H9 (cell line): ENCODE measurements around the gene XIRP1. TPM values are rescaled to one million over a fixed set of nuclear protein-coding genes. Genes with fewer than 3 reads are reported as not detected.

Experiments
- DNase-seq: peaks from one replicate; pipeline ENCODE4 v3.0.0-alpha.2; 2017
- H2AFZ ChIP-seq: one replicate; pipeline ENCODE4 v1.6.1; 2013; ENCODE audit warnings: mild to moderate bottlenecking, low read length, control low read depth, moderate library complexity
- H2AK5ac ChIP-seq: 2 replicates; pipeline ENCODE4 v1.6.1; 2013; ENCODE audit warnings: low read length, control low read depth, mixed read lengths; ENCODE audit not compliant: insufficient read length
- H2BK120ac ChIP-seq: one replicate; pipeline ENCODE4 v1.6.1; 2013; ENCODE audit warnings: low read depth, mild to moderate bottlenecking, low read length, control low read depth, inconsistent platforms; ENCODE audit not compliant: poor library complexity, severe bottlenecking
- H2BK12ac ChIP-seq: 2 replicates; pipeline ENCODE4 v1.6.1; 2013; ENCODE audit warnings: low read length, control low read depth, mixed read lengths, low read depth; ENCODE audit not compliant: insufficient read length
- H2BK15ac ChIP-seq: 2 replicates; pipeline ENCODE4 v1.6.1; 2013; ENCODE audit warnings: low read depth, low read length, control low read depth
- H2BK20ac ChIP-seq: one replicate; pipeline ENCODE4 v1.6.1; 2013; ENCODE audit warnings: low read depth, mild to moderate bottlenecking, low read length, control low read depth, inconsistent platforms; ENCODE audit not compliant: poor library complexity, severe bottlenecking
- H2BK5ac ChIP-seq: 2 replicates; pipeline ENCODE4 v1.6.1; 2013; ENCODE audit warnings: low read length, control low read depth, mixed read lengths; ENCODE audit not compliant: insufficient read length
- H3K14ac ChIP-seq: 2 replicates; pipeline ENCODE4 v1.6.1; 2013; ENCODE audit warnings: low read length, control low read depth; ENCODE audit not compliant: insufficient read depth
- H3K18ac ChIP-seq: 2 replicates; pipeline ENCODE4 v1.6.1; 2013; ENCODE audit warnings: low read depth, mild to moderate bottlenecking, mixed read lengths, low read length, control low read depth; ENCODE audit not compliant: insufficient read length
- H3K23ac ChIP-seq: 2 replicates; pipeline ENCODE4 v1.6.1; 2013; ENCODE audit warnings: low read length, control low read depth, mixed read lengths, low read depth; ENCODE audit not compliant: insufficient read length
- H3K23me2 ChIP-seq: 2 replicates; pipeline ENCODE4 v1.6.1; 2013; ENCODE audit warnings: low read depth, mild to moderate bottlenecking, mixed read lengths, low read length, control low read depth; ENCODE audit not compliant: insufficient read length, poor library complexity, severe bottlenecking
- H3K27ac ChIP-seq: 2 replicates; pipeline ENCODE4 v1.5.1; 2013; ENCODE audit warnings: low read length, control low read depth, mixed read lengths, low read depth; ENCODE audit not compliant: insufficient read length
- H3K27me3 ChIP-seq: 2 replicates; pipeline ENCODE4 v1.6.1; 2013; ENCODE audit warnings: low read length, control low read depth, inconsistent platforms; ENCODE audit not compliant: insufficient read depth
- H3K4ac ChIP-seq: 2 replicates; pipeline ENCODE4 v1.6.1; 2013; ENCODE audit warnings: low read depth, mild to moderate bottlenecking, control low read depth, inconsistent platforms, low read length, moderate library complexity
- H3K4me1 ChIP-seq: 2 replicates; pipeline ENCODE4 v1.6.1; 2013; ENCODE audit warnings: low read length, control low read depth, inconsistent platforms; ENCODE audit not compliant: insufficient read depth
- H3K4me2 ChIP-seq: 2 replicates; pipeline ENCODE4 v1.6.1; 2013; ENCODE audit warnings: low read length, control low read depth, mixed read lengths; ENCODE audit not compliant: insufficient read length, insufficient read depth
- H3K56ac ChIP-seq: 2 replicates; pipeline ENCODE4 v1.6.1; 2013; ENCODE audit warnings: low read depth, mild to moderate bottlenecking, mixed read lengths, low read length, control low read depth; ENCODE audit not compliant: insufficient read length
- H3K79me1 ChIP-seq: 2 replicates; pipeline ENCODE4 v1.6.1; 2013; ENCODE audit warnings: low read depth, mild to moderate bottlenecking, moderate library complexity, low read length, control low read depth, inconsistent platforms; ENCODE audit not compliant: insufficient read depth, poor library complexity, severe bottlenecking
- H3K79me2 ChIP-seq: 2 replicates; pipeline ENCODE4 v1.6.1; 2013; ENCODE audit warnings: low read length, control low read depth, inconsistent platforms; ENCODE audit not compliant: insufficient read depth
- H3K9ac ChIP-seq: 2 replicates; pipeline ENCODE4 v1.6.1; 2013; ENCODE audit warnings: low read length, control low read depth, mixed read lengths; ENCODE audit not compliant: insufficient read length; ENCODE audit errors: extremely low read depth
- H3K9me3 ChIP-seq: one replicate; pipeline ENCODE4 v1.6.1; 2013; ENCODE audit warnings: low read depth, low read length, inconsistent platforms; ENCODE audit not compliant: control insufficient read depth
- H3T11ph ChIP-seq: one replicate; pipeline ENCODE4 v1.6.1; 2013; ENCODE audit warnings: mild to moderate bottlenecking, low read length, control low read depth, inconsistent platforms
- H4K20me1 ChIP-seq: one replicate; pipeline ENCODE4 v1.6.1; 2013; ENCODE audit not compliant: control insufficient read depth, insufficient read length, insufficient read depth
- H4K5ac ChIP-seq: 2 replicates; pipeline ENCODE4 v1.6.1; 2013; ENCODE audit warnings: low read depth, mild to moderate bottlenecking, mixed read lengths, low read length, control low read depth; ENCODE audit not compliant: insufficient read length
- H4K8ac ChIP-seq: replicated peaks from 2 replicates; pipeline ENCODE4 v1.6.1; 2013; ENCODE audit warnings: low read length, control low read depth, mixed read lengths, low read depth; ENCODE audit not compliant: insufficient read length
- H4K91ac ChIP-seq: 2 replicates; pipeline ENCODE4 v1.6.1; 2013; ENCODE audit warnings: low read depth, mild to moderate bottlenecking, moderate library complexity, mixed read lengths, low read length, control low read depth; ENCODE audit not compliant: insufficient read length
- H3K27ac Mint-ChIP-seq, 3 experiments: 2 replicates in 2 of 3; 3 replicates in 1 of 3; pipeline ENCODE4 v1.8.0; 2020 to 2021; ENCODE audit warnings: mixed read lengths in 3 of 3, mild to moderate bottlenecking in 1 of 3, moderate library complexity in 1 of 3
- H3K27me3 Mint-ChIP-seq: 2 replicates; pipeline ENCODE4 v1.8.0; 2021; ENCODE audit warnings: low read depth, mild to moderate bottlenecking, moderate library complexity, mixed read lengths
- H3K36me3 Mint-ChIP-seq, 3 experiments: 2 replicates in 2 of 3; 3 replicates in 1 of 3; pipeline ENCODE4 v1.8.0; 2020 to 2021; ENCODE audit warnings: low read depth in 3 of 3, mixed read lengths in 3 of 3; ENCODE audit not compliant: insufficient read depth in 1 of 3
- H3K4me1 Mint-ChIP-seq, 2 experiments: 2 replicates each; pipeline ENCODE4 v1.8.0; 2020; ENCODE audit warnings: mixed read lengths in 2 of 2
- H3K4me3 Mint-ChIP-seq, 2 experiments: 2 replicates in 1 of 2; 3 replicates in 1 of 2; pipeline ENCODE4 v1.8.0; 2020 to 2021; ENCODE audit warnings: mild to moderate bottlenecking in 2 of 2, mixed read lengths in 2 of 2, moderate library complexity in 1 of 2
- H3K9me3 Mint-ChIP-seq, 2 experiments: 2 replicates in 1 of 2; 3 replicates in 1 of 2; pipeline ENCODE4 v1.8.0; 2020; ENCODE audit warnings: mild to moderate bottlenecking in 2 of 2, mixed read lengths in 2 of 2, moderate library complexity in 1 of 2
- CTCF ChIP-seq: fragments of 200-600 bp; sonication (generic); conservative IDR thresholded peaks from 3 replicates; pipeline ENCODE4 v1.8.0; 2021; ENCODE audit warnings: antibody characterized with exemption, mild to moderate bottlenecking
- whole genome bisulfite sequencing: extraction: QIAGEN DNeasy Blood & Tissue Kit; methylation state at CpG from one replicate; pipeline ENCODE4 v1.1.7; 2013; ENCODE audit warnings: missing lambda C conversion rate, low lambda C conversion rate, mixed read lengths; ENCODE audit not compliant: insufficient read length; ENCODE audit errors: extremely low coverage; 5-methylcytosine and 5-hydroxymethylcytosine counted together
- total RNA-seq: library from RNA; stranded (reverse); gene quantifications from 2 replicates; pipeline ENCODE4 v1.2.1, GENCODE V29; 2021

The XIRP1 gene
- total RNA-seq, 1 experiment from 2014 or later, result not detected

- Histone ChIP-seq H3K56ac (no peak overlapping the region), H4K8ac (no peak overlapping the region), H3K27me3 (no peaks in the 10 kb centered on the region), H2BK20ac (no peak overlapping the region), H3K18ac (no peak overlapping the region), H2BK12ac (no peak overlapping the region), H3K79me2 (no peaks in the 10 kb centered on the region), H3K9ac (no peak overlapping the region), H3K23ac (no peak overlapping the region), H2BK5ac (no peak overlapping the region), H3K79me1 (no peaks in the 10 kb centered on the region), H4K5ac (no peak overlapping the region), H3T11ph (no peak overlapping the region), H3K23me2 (peaks cover 2% of the 10 kb centered on the region), H3K4me1 (peaks cover 3% of the 10 kb centered on the region; the same call in 1 of the 2 replicates), H2AFZ (no peak overlapping the region), H3K14ac (no peak overlapping the region), H3K4ac (no peak overlapping the region), H3K4me2 (no peak overlapping the region), H3K27ac (no peak overlapping the region), H4K91ac (no peak overlapping the region), H4K20me1 (no peaks in the 10 kb centered on the region), H2BK120ac (no peak overlapping the region), H2BK15ac (no peak overlapping the region), H3K9me3 (no peaks in the 10 kb centered on the region), H2AK5ac (no peak overlapping the region)
- H3K9me3 Mint-ChIP-seq, result no peaks in the 10 kb centered on the region
- WGBS, result no CpG with 5 or more reads among the region's 9 CpGs
- no peak for TF ChIP-seq CTCF
- no peak overlapping the region for H3K4me3 Mint-ChIP-seq
- no peaks in the 10 kb centered on the region for H3K36me3 Mint-ChIP-seq
- H3K27ac Mint-ChIP-seq, result no peak overlapping the region
- peaks cover 15 to 17% of the 10 kb centered on the region in 2 experiments for H3K4me1 Mint-ChIP-seq
- H3K27me3 Mint-ChIP-seq, result peaks cover 2% of the 10 kb centered on the region
- no peak for DNase-seq
These were observed 7.0 kb downstream of the XIRP1 start for GRCh38 chr3:39185326-39185958.
